A549 (cell line): ENCODE results near the gene KHDRBS2. TPM values are rescaled to one million over a fixed set of nuclear protein-coding genes. Genes with fewer than 3 reads are reported as not detected.

Experiments
- ATAC-seq, 2 experiments: fragments of 200-7000 bp in 1 of 2; fragments of >200 bp in 1 of 2; cut with Nextera tagmentation in 1 of 2; cut with Tn5 transposase in 1 of 2; 3 replicates each; pipeline versions ENCODE4 v1.8.0 to v1.9.1; 2018 to 2020; ENCODE audit warnings: mild to moderate bottlenecking in 1 of 2, moderate library complexity in 1 of 2
- CTCF ChIA-PET: fragments of 300-600 bp; sonication (Branson Sonifier 250); formaldehyde crosslinking; extraction: SDS; loops from one replicate; lab custom pipeline; 2021; ENCODE audit warnings: antibody characterized with exemption, inconsistent platforms; lab: Yijun Ruan, JAX
- POLR2A ChIA-PET: fragments of 350-600 bp; formaldehyde crosslinking; extraction: SDS; loops from one replicate; lab custom pipeline; 2021; ENCODE audit warnings: antibody characterized with exemption, inconsistent platforms; lab: Yijun Ruan, JAX
- DNase-seq, 2 experiments: peaks; one replicate each; pipeline versions ENCODE4 v3.0.0 to v3.0.0-alpha.2; 2011 to 2016; ENCODE audit warnings: low read depth in 1 of 2, low spot score in 1 of 2
- FAIRE-seq: peaks from 2 replicates; lab custom pipeline; 2011; peaks lifted over from hg19 to GRCh38; lab: Jason Lieb, UNC
- H3K27ac ChIP-seq, 2 experiments: fragments of >200 bp; sonication (Bioruptor Twin); formaldehyde crosslinking; 3 replicates each; pipeline ENCODE4 v1.5.1; 2016 to 2017
- H3K4me1 ChIP-seq: fragments of >200 bp; sonication (Bioruptor Twin); formaldehyde crosslinking; 3 replicates; pipeline ENCODE4 v1.6.1; 2016
- H3K4me2 ChIP-seq: fragments of >200 bp; sonication (Bioruptor Twin); formaldehyde crosslinking; 3 replicates; pipeline ENCODE4 v1.6.1; 2016
- H3K4me3 ChIP-seq: fragments of >200 bp; sonication (Bioruptor Twin); formaldehyde crosslinking; 3 replicates; pipeline ENCODE4 v1.5.1; 2016
- H3K9me3 ChIP-seq: fragments of >200 bp; sonication (Bioruptor Twin); formaldehyde crosslinking; 3 replicates; pipeline ENCODE4 v1.6.1; 2016
- CBX2 ChIP-seq: fragments of 200-600 bp; sonication (generic); IDR thresholded peaks from 2 replicates; pipeline ENCODE4 v1.6.1; 2016; ENCODE audit warnings: low read depth, mild to moderate bottlenecking, borderline replicate concordance
- CBX8 ChIP-seq: fragments of 200-600 bp; sonication (generic); IDR thresholded peaks from 2 replicates; pipeline ENCODE4 v1.6.1; 2016
- CHD2 ChIP-seq: fragments of 150-350 bp; IDR thresholded peaks from 2 replicates; pipeline ENCODE4 v1.6.1; 2014; ENCODE audit warnings: low read length; ENCODE audit not compliant: partially characterized antibody
- CHD4 ChIP-seq: fragments of 200-600 bp; sonication (generic); IDR thresholded peaks from 2 replicates; pipeline ENCODE4 v1.6.1; 2016; ENCODE audit warnings: antibody characterized with exemption, mild to moderate bottlenecking, borderline replicate concordance
- FOSL2 ChIP-seq, 2 experiments: fragments of 450-650 bp in 1 of 2; fragments of >200 bp in 1 of 2; sonication (Bioruptor Twin) in 1 of 2; formaldehyde crosslinking; IDR thresholded peaks; 2 replicates each; pipeline versions ENCODE4 v1.5.0 to v1.6.1; 2016 to 2020; ENCODE audit warnings: mild to moderate bottlenecking in 1 of 2, moderate library complexity in 1 of 2
- GATA3 ChIP-seq: IDR thresholded peaks from 2 replicates; pipeline ENCODE4 v1.6.1; 2012; ENCODE audit warnings: borderline replicate concordance
- HEYL ChIP-seq: fragments of 250-450 bp; sonication (Bioruptor Pico); IDR thresholded peaks from 2 replicates; pipeline ENCODE4 v1.8.0; 2021; ENCODE audit warnings: mild to moderate bottlenecking, moderate library complexity
- JUNB ChIP-seq: fragments of >200 bp; sonication (Bioruptor Twin); formaldehyde crosslinking; IDR thresholded peaks from 2 replicates; pipeline ENCODE4 v1.6.1; 2016
- KDM1A ChIP-seq: fragments of 200-600 bp; sonication (generic); IDR thresholded peaks from 2 replicates; pipeline ENCODE4 v1.6.1; 2016; ENCODE audit warnings: low read depth, mild to moderate bottlenecking
- MAZ ChIP-seq: fragments of 150-350 bp; IDR thresholded peaks from 2 replicates; pipeline ENCODE4 v1.6.1; 2014; ENCODE audit warnings: antibody characterized with exemption, low read depth, low read length, borderline replicate concordance
- NFE2L2 ChIP-seq: fragments of 150-350 bp; conservative IDR thresholded peaks from 2 replicates; pipeline ENCODE4 v1.6.1; 2014; ENCODE audit warnings: low read length
- RCOR1 ChIP-seq: fragments of 150-350 bp; IDR thresholded peaks from 2 replicates; pipeline ENCODE4 v1.6.1; 2014; ENCODE audit warnings: antibody characterized with exemption, low read length, low read depth
- ZNF302 ChIP-seq: fragments of 250-450 bp; sonication (Bioruptor Pico); IDR thresholded peaks from 2 replicates; pipeline ENCODE4 v1.9.0; 2021; ENCODE audit warnings: inconsistent platforms, mild to moderate bottlenecking, moderate library complexity
- ZSCAN20 ChIP-seq: fragments of 250-450 bp; sonication (Bioruptor Pico); IDR thresholded peaks from 2 replicates; pipeline ENCODE4 v1.8.0; 2022; ENCODE audit warnings: mild to moderate bottlenecking, moderate library complexity
- WGBS: methylation state at CpG from one replicate; pipeline ENCODE4 v1.1.6; 2017; ENCODE audit errors: missing lambda C conversion rate; 5-methylcytosine and 5-hydroxymethylcytosine counted together
- polyA plus RNA-seq, 4 experiments: library from polyadenylated mRNA; depleted of rRNA in 3 of 4; stranded (reverse); fragments of >200 nt; fragmentation: RNase III in 1 of 4; extraction: RNeasy Plus Mini Kit Qiagen cat#74134 plus additional on column Dnase treatment in 1 of 4; gene quantifications; 2 replicates in 3 of 4; 3 replicates in 1 of 4; pipeline ENCODE4 v1.2.3, GENCODE V29; 2011 to 2017
- TF ChIP-seq, protein P1 (sequence below): fragments of 200-600 bp; sonication (generic); IDR thresholded peaks from 2 replicates; pipeline ENCODE4 v1.6.1; 2016; ENCODE audit warnings: antibody characterized with exemption, mild to moderate bottlenecking, moderate library complexity
- TF ChIP-seq, protein P2 (sequence below): IDR thresholded peaks from 2 replicates; pipeline ENCODE4 v1.6.1; 2012
- TF ChIP-seq, protein P3 (sequence below): fragments of 250-450 bp; sonication (Bioruptor Pico); IDR thresholded peaks from 2 replicates; pipeline ENCODE4 v1.5.0; 2020; ENCODE audit warnings: low read depth, mild to moderate bottlenecking, moderate library complexity
- TF ChIP-seq, protein P4 (sequence below): fragments of >200 bp; sonication (Bioruptor Twin); formaldehyde crosslinking; IDR thresholded peaks from 2 replicates; pipeline ENCODE4 v1.6.1; 2016

KHDRBS2 gene
- polyA plus RNA-seq, 2 of the 4 experiments (the other 2 are of a cell fraction), result not detected

DNA sequence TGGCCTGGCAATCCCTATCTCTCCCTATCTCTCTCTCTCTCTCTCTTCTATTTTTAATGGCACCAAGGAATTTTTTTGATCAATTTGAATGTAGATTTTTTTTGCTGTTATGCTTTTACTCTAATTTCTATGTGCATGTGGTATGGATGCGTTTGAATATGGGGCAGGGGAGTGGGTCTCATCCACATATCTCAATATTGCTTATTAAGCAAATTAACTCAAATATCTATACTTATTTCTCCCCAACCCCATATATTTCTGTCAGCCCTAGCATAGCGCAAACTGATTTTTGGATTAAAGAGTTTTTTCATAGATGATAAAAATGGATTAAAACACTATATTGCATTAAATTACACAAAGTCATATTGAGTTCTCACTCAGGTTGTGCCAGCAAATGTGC lies 210.2 kb downstream of the KHDRBS2 start:
- no peak for FAIRE-seq
- H3K27ac ChIP-seq, result no peak overlapping the region
- WGBS, result 40% methylated on average over 2 of the region's 2 CpGs
- H3K4me1 ChIP-seq, result no peaks in the 10 kb centered on the region
- H3K4me3 ChIP-seq, result no peak overlapping the region
- no peak for TF ChIP-seq GATA3
- TF ChIP-seq CHD2, result no peak
- TF ChIP-seq KDM1A, result no peak
- no peak for TF ChIP-seq RCOR1
- no peak for TF ChIP-seq CBX8
- TF ChIP-seq, protein P1, sequence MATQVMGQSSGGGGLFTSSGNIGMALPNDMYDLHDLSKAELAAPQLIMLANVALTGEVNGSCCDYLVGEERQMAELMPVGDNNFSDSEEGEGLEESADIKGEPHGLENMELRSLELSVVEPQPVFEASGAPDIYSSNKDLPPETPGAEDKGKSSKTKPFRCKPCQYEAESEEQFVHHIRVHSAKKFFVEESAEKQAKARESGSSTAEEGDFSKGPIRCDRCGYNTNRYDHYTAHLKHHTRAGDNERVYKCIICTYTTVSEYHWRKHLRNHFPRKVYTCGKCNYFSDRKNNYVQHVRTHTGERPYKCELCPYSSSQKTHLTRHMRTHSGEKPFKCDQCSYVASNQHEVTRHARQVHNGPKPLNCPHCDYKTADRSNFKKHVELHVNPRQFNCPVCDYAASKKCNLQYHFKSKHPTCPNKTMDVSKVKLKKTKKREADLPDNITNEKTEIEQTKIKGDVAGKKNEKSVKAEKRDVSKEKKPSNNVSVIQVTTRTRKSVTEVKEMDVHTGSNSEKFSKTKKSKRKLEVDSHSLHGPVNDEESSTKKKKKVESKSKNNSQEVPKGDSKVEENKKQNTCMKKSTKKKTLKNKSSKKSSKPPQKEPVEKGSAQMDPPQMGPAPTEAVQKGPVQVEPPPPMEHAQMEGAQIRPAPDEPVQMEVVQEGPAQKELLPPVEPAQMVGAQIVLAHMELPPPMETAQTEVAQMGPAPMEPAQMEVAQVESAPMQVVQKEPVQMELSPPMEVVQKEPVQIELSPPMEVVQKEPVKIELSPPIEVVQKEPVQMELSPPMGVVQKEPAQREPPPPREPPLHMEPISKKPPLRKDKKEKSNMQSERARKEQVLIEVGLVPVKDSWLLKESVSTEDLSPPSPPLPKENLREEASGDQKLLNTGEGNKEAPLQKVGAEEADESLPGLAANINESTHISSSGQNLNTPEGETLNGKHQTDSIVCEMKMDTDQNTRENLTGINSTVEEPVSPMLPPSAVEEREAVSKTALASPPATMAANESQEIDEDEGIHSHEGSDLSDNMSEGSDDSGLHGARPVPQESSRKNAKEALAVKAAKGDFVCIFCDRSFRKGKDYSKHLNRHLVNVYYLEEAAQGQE, result no peak
- TF ChIP-seq MAZ, result no peak
- TF ChIP-seq CHD4, result no peak
- TF ChIP-seq, protein P2, sequence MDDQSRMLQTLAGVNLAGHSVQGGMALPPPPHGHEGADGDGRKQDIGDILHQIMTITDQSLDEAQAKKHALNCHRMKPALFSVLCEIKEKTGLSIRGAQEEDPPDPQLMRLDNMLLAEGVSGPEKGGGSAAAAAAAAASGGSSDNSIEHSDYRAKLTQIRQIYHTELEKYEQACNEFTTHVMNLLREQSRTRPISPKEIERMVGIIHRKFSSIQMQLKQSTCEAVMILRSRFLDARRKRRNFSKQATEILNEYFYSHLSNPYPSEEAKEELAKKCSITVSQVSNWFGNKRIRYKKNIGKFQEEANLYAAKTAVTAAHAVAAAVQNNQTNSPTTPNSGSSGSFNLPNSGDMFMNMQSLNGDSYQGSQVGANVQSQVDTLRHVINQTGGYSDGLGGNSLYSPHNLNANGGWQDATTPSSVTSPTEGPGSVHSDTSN, result no peak
- no peak for TF ChIP-seq FOSL2 (IDR thresholded peaks at IDR 0.05)
- no peak for TF ChIP-seq FOSL2 (CRISPR knock-in tag; IDR thresholded peaks at IDR 0.05)
- no peak for TF ChIP-seq JUNB
- TF ChIP-seq NFE2L2, result no peak
- TF ChIP-seq, protein P3, sequence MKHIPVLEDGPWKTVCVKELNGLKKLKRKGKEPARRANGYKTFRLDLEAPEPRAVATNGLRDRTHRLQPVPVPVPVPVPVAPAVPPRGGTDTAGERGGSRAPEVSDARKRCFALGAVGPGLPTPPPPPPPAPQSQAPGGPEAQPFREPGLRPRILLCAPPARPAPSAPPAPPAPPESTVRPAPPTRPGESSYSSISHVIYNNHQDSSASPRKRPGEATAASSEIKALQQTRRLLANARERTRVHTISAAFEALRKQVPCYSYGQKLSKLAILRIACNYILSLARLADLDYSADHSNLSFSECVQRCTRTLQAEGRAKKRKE (CRISPR knock-in tag), result no peak
- TF ChIP-seq, protein P4, sequence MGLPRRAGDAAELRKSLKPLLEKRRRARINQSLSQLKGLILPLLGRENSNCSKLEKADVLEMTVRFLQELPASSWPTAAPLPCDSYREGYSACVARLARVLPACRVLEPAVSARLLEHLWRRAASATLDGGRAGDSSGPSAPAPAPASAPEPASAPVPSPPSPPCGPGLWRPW, result no peak
- CTCF ChIA-PET, result no interaction called here
- POLR2A ChIA-PET, result no interaction called here
- DNase-seq, result no peak
- no peak overlapping the region for H3K4me2 ChIP-seq
- no peak for ATAC-seq
- no peaks in the 10 kb centered on the region for H3K9me3 ChIP-seq

DNA sequence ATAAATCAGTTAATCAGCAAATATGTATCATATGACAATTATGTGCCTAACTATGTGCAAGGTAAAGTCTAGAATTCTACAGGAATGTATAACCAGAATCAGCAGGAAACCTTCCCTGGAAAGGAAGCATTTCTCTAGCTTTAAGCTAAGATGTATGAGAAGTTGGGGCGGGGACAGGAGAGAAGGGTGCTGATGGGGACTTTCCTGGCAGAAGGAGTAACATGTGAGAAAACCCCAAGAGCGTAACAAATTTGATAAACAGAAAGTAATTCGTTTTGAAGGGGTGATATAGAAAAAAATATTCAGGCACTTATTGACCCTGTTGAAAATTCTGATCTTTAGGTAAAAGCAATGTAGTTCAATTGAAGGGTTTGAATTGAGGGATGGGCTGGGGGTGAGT lies 226.1 kb downstream of the KHDRBS2 start:
- ATAC-seq (no peak), DNase-seq (no peak), FAIRE-seq (no peak)
- no peak overlapping the region for H3K4me3 ChIP-seq
- H3K4me1 ChIP-seq, result no peaks in the 10 kb centered on the region
- WGBS, result 10% methylated on average over 3 of the region's 3 CpGs
- TF ChIP-seq CBX2, result no peak
- no peak for TF ChIP-seq CHD4
- TF ChIP-seq, protein P2, result no peak
- TF ChIP-seq ZSCAN20 (CRISPR knock-in tag), result no peak
- no peak for TF ChIP-seq ZNF302 (CRISPR knock-in tag)
- TF ChIP-seq, protein P4, result no peak
- no peak for TF ChIP-seq HEYL (CRISPR knock-in tag)
- no peak overlapping the region for H3K4me2 ChIP-seq
- POLR2A ChIA-PET, result no interaction called here
- no peak overlapping the region for H3K27ac ChIP-seq
- H3K9me3 ChIP-seq, result no peaks in the 10 kb centered on the region
- CTCF ChIA-PET, result no interaction called here
